Measurements from ENCODE around the gene GPR75.

GRCh38 chr2:53828331-53828730, 31.4 kb downstream of the GPR75 start:
- no peak for TF ChIP-seq CTCF (conservative IDR thresholded peaks at IDR 0.05; ENCODE audit: low read depth, low read length)
- no peak for TF ChIP-seq EZH2 (IDR thresholded peaks at IDR 0.05; ENCODE audit: borderline replicate concordance, low read depth, low read length, poor library complexity, severe bottlenecking)

Measured in A673 (cell line).